ENCODE results near the gene BTBD2. TPM values are rescaled to one million over a fixed set of nuclear protein-coding genes. Genes with fewer than 3 reads are reported as not detected.
"Not testable (repeated sequence)": the region's sequence is repeated elsewhere in the genome, so short reads cannot be mapped to it uniquely, and the experiment has no call there.

The BTBD2 gene
- total RNA-seq, 1 donor from 2014 or later: 25.8 TPM

- Mint-ChIP-seq H3K27me3 (no peaks in the 10 kb centered on the region), H3K4me3 (no peak overlapping the region), H3K4me1 (no peaks in the 10 kb centered on the region), H3K36me3 (ENCODE audit: low read depth) (peaks cover 23% of the 10 kb centered on the region), H3K27ac (no peak overlapping the region), H3K9me3 (no peaks in the 10 kb centered on the region)
- no peak for DNase-seq
- intact Hi-C loops (cut with micrococcal nuclease): no loop called here
Measured at GRCh38 chr19:1998712-1999708, 16.5 kb downstream of the BTBD2 start.

GRCh38 chr19:1997353-1998233, 17.9 kb downstream of the BTBD2 start:
- H3K4me1 Mint-ChIP-seq: no peaks in the 10 kb centered on the region
- intact Hi-C loops (cut with micrococcal nuclease): no loop called here
- H3K27me3 Mint-ChIP-seq: no peaks in the 10 kb centered on the region
- no peak overlapping the region for H3K27ac Mint-ChIP-seq
- no peak overlapping the region for H3K4me3 Mint-ChIP-seq
- no peaks in the 10 kb centered on the region for H3K9me3 Mint-ChIP-seq
- no peak for DNase-seq
- H3K36me3 Mint-ChIP-seq (ENCODE audit: low read depth): peaks cover 24% of the 10 kb centered on the region

DNA sequence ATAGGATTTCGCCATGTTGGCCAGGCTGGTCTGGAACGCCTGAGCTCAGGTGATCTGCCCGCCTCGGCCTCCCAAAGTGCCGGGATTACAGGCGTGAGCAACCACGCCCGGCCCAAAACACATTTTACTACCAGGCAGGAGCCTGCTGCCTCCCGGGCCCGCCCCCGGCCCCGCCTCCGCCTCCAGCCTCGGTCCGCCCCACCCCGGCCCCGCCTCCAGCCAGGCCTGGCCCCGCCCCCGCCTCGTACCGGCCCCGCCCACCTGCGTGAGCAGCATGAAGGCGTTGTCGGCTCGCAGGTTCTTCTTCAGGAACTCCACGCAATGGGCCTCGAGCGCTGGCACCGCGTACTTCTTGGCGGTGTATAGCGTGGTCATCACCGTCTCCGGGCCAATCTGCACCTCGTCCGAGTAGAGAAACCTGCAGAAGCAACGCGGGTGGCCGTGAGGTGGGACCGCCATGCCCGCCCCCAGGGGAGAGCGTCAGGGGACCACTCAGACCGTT, 22.7 kb downstream of the BTBD2 start:
- H3K4me1 Mint-ChIP-seq: no peaks in the 10 kb centered on the region
- DNase-seq: no peak
- no peak overlapping the region for H3K4me3 Mint-ChIP-seq
- peaks cover 21% of the 10 kb centered on the region for H3K36me3 Mint-ChIP-seq (ENCODE audit: low read depth)
- no peaks in the 10 kb centered on the region for H3K9me3 Mint-ChIP-seq
- H3K27me3 Mint-ChIP-seq: no peaks in the 10 kb centered on the region
- H3K27ac Mint-ChIP-seq: no peak overlapping the region
- intact Hi-C loops (cut with micrococcal nuclease): no loop called here

GRCh38 chr19:1991018-1991913, 24.2 kb downstream of the BTBD2 start:
- no peaks in the 10 kb centered on the region for H3K9me3 Mint-ChIP-seq
- intact Hi-C loops (cut with micrococcal nuclease): no loop called here
- peaks cover 22% of the 10 kb centered on the region for H3K36me3 Mint-ChIP-seq (ENCODE audit: low read depth)
- no peak for DNase-seq
- no peaks in the 10 kb centered on the region for H3K4me1 Mint-ChIP-seq
- no peak overlapping the region for H3K4me3 Mint-ChIP-seq
- H3K27me3 Mint-ChIP-seq: no peaks in the 10 kb centered on the region
- no peak overlapping the region for H3K27ac Mint-ChIP-seq

DNA sequence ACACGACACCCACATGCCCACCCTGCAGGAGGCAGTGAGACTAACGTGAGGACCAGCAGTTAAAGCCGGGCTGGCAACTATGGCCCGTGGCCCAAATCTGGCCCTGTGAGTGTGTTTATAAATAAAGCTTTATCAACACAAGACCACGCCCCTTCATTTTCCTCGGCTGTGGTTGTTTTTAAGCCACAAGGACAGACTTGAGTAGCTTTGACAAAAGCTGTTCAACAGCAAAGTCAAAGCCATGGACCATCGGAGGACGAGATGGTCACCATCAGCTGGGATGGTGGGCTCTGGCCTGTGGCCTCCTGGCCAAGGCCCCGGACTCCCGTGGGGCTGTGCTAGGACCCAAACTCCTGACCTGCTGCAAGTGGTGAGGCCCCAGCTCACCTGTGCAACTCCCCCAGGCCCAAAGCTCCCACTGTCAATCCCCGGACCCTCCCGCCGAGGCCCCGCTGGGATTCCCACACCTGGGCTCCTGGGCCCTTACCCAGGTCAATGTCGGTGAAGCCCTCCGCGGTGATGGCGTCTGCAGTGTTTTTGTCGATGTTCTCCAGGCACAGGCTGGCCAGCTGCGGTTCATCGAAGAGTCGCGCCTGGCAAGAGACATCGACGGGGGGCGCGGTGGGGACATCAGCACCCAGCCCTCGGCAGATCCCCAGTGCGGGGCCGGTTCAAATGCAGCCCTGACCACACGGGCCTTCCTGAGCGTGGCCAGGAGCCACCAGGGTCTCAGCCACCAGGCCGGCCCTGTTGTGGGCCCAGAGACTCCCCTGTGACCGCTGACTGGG, 25.1 kb downstream of the BTBD2 start:
- no peaks in the 10 kb centered on the region for H3K4me1 Mint-ChIP-seq
- intact Hi-C loops (cut with micrococcal nuclease): no loop called here
- H3K4me3 Mint-ChIP-seq: no peak overlapping the region
- no peak overlapping the region for H3K27ac Mint-ChIP-seq
- no peaks in the 10 kb centered on the region for H3K27me3 Mint-ChIP-seq
- no peaks in the 10 kb centered on the region for H3K9me3 Mint-ChIP-seq
- H3K36me3 Mint-ChIP-seq (ENCODE audit: low read depth): peaks cover 17% of the 10 kb centered on the region
- no peak for DNase-seq

DNA sequence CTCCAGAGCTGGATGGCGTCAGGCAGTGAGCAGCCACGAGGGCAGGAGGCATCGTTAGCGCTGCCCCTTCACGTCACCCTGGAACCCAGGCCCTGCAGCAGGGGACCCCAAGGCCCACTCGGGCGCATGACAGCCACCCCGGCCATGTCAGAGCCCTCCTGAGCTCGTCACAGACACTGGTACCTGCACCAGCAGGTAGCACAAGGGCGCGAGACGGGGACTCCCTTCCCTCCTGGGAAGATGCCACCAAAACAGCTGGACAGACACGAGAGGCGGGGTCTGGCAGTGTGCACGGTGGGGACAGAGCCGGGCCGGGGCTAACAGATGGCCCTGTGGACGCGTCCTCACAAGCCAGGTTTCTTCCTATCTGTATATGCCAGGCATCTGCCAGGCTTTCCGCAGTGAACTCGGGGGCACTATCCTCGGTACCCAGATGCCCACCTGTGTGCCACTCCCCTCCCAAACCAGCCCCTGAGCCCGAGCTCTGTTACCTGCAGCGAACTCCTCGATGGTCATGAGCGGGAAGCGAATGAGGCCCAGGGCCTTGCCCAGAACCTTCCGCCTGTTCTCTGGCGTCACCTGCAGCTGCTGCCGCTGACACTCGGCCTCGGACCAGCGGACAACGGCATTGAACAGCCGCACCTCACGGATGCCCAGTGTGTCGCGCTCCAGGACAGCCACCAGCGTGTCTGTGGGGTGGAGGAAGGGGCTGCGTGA, 25.8 kb downstream of the BTBD2 start:
- no peak for DNase-seq
- Mint-ChIP-seq H3K4me3 (no peak overlapping the region), H3K9me3 (no peaks in the 10 kb centered on the region), H3K27me3 (no peaks in the 10 kb centered on the region), H3K36me3 (ENCODE audit: low read depth) (peaks cover 21% of the 10 kb centered on the region), H3K27ac (no peak overlapping the region), H3K4me1 (no peaks in the 10 kb centered on the region)
- intact Hi-C loops (cut with micrococcal nuclease): no loop called here

DNA sequence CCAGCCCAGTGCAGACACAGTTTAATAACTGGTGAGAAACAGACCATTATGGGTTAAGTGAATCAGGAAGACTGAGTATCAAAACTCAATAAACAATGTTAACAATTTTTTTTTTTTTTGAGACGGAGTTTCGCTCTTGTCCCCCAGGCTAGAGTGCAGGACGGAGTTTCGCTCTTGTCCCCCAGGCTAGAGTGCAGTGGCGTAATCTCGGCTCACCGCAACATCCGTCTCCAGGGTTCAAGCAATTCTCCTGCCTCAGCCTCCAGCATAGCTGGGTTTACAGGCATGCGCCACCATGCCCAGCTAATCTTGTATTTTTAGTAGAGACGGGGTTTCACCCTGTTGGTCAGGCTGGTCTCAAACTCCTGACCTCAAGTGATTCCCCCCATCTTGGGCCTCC, 27.1 kb downstream of the BTBD2 start:
- H3K4me3 Mint-ChIP-seq; H3K4me1 Mint-ChIP-seq; intact Hi-C loops (cut with micrococcal nuclease); H3K27me3 Mint-ChIP-seq; DNase-seq; H3K27ac Mint-ChIP-seq; H3K9me3 Mint-ChIP-seq: not testable (repeated sequence)
- peaks cover 21% of the 10 kb centered on the region for H3K36me3 Mint-ChIP-seq (ENCODE audit: low read depth)

- Mint-ChIP-seq H3K36me3 (ENCODE audit: low read depth) (peaks cover 20% of the 10 kb centered on the region), H3K4me3 (no peak overlapping the region), H3K27me3 (no peaks in the 10 kb centered on the region), H3K9me3 (no peaks in the 10 kb centered on the region), H3K27ac (no peak overlapping the region), H3K4me1 (no peaks in the 10 kb centered on the region)
- intact Hi-C loops (cut with micrococcal nuclease): no loop called here
- DNase-seq: no peak
Measured at GRCh38 chr19:1987197-1988187, 28.0 kb downstream of the BTBD2 start.

DNA sequence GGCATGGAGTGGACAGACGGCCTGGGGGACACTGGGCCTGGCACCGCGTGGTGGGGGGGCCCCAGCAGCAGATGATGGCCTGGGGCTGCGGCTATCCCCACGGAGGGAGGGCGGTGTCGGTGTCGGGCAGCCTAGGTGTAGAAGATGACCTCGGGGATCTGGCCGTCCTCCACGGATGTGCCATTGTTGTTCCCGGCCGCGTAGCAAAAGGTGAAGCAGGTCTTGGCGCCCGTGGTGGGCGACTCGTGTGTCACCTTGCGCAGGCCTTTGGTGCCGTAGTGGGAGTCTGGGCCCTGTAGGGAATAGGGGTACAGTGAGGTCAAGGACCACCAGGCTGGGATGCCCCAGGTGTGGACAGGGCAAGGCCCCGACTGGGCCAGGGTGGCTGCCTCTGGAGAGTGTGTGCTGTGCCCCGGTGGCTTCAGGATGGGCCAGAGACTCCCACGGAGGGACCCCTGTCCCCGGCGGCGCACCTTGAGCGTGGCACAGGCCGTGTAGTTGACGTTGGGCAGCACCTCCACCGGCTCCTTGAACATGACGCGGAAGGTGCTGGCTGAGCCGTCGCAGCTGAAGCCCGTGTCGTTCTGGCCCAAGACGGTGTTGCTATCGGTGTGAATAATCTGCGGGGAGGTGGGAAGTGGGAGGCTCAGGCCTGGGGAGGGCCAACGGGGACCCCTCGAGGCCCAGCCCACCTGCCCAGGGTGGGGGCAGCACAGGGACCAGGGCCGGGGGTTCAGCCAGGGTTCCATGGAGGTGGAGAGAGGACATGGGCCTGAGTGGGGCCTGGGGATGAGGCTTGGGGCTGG, 29.0 kb downstream of the BTBD2 start:
- no peak overlapping the region for H3K27ac Mint-ChIP-seq
- no peaks in the 10 kb centered on the region for H3K27me3 Mint-ChIP-seq
- no peaks in the 10 kb centered on the region for H3K4me1 Mint-ChIP-seq
- peaks cover 25% of the 10 kb centered on the region for H3K36me3 Mint-ChIP-seq (ENCODE audit: low read depth)
- H3K4me3 Mint-ChIP-seq: no peak overlapping the region
- no peaks in the 10 kb centered on the region for H3K9me3 Mint-ChIP-seq
- no peak for DNase-seq
- intact Hi-C loops (cut with micrococcal nuclease): no loop called here

DNA sequence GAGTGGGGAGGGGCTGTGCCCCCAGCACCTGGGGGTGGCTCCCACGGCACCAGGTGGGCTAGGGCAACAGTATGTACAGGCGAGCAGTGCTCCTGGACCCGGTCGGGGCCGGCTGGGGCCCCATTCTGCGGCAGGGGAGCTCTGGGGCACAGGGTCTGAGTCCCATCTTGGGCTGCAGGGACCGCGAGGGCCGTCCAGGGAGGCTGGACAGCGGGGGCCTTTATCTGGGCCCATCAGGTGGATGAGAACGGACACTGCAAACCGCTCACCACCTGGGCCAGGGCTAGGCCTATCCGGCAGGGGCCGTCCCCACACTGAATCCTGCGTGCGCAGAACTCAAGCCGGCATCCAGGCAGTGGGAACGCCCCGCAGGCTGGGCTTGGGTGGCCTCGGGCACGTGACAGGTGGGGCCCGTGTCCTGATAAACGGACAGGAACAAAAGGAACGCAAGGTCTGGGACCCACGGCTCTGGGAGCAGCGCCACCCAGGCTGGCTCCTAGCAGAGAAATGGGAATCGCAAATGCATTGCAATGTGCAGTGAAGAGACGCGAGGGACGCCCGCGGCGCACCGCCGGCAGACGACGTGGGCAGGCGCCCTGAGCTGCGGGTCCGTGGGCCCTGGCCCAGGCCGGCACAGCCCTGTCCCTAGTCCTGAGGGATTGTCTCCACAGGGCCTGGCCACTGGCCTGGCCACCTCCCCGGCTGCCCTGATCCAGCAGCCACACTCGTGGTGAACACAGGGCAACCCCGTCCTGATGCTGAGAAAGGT, 29.7 kb downstream of the BTBD2 start:
- DNase-seq: no peak
- no peaks in the 10 kb centered on the region for H3K9me3 Mint-ChIP-seq
- H3K4me1 Mint-ChIP-seq: no peaks in the 10 kb centered on the region
- H3K27ac Mint-ChIP-seq: no peak overlapping the region
- no peaks in the 10 kb centered on the region for H3K27me3 Mint-ChIP-seq
- peaks cover 30% of the 10 kb centered on the region for H3K36me3 Mint-ChIP-seq (ENCODE audit: low read depth)
- intact Hi-C loops (cut with micrococcal nuclease): no loop called here
- H3K4me3 Mint-ChIP-seq: no peak overlapping the region

All from activated CD4-positive, alpha-beta T cell treated with anti-CD3 and anti-CD28 coated beads, Interleukin-2, amount 10 ng/mL, durations not matched to agents 24 days and 14 days (primary cell).